B cell (primary cell): ENCODE data around the gene PCDHA8. TPM values are rescaled to one million over a fixed set of nuclear protein-coding genes. Genes with fewer than 3 reads are reported as not detected.

Experiments used
- ATAC-seq: fragments of 200-7000 bp; cut with Tn5 transposase; one replicate; pipeline ENCODE4 v1.10.0; 2021; ENCODE audit warnings: low read depth, mild to moderate bottlenecking, moderate number of reproducible peaks, moderate library complexity
- CTCF ChIA-PET: fragments of 350-600 bp; sonication (Branson Sonifier 250); formaldehyde crosslinking; loops from one replicate; lab custom pipeline; 2021; ENCODE audit warnings: antibody characterized with exemption, inconsistent platforms; lab: Charles Lee
- POLR2A ChIA-PET: fragments of 350-600 bp; sonication (Branson Sonifier 250); formaldehyde crosslinking; loops from one replicate; lab custom pipeline; 2021; ENCODE audit warnings: antibody characterized with exemption; lab: Charles Lee
- DNase-seq: peaks from one replicate; pipeline ENCODE4 v3.0.0; 2013
- H2AFZ ChIP-seq: 2 replicates; pipeline ENCODE4 v1.6.1; 2012; ENCODE audit warnings: mild to moderate bottlenecking, low read depth, low read length; ENCODE audit not compliant: insufficient read depth, poor library complexity, severe bottlenecking
- H3K27ac ChIP-seq, 2 donors: 1 replicate in 1 of 2; 2 replicates in 1 of 2; pipeline ENCODE4 v1.5.1; 2012 to 2013; ENCODE audit warnings: low read length in 2 of 2, mild to moderate bottlenecking in 2 of 2, moderate library complexity in 1 of 2
- H3K27me3 ChIP-seq, 4 experiments: fragments of 200-600 bp in 1 of 4; sonication (generic) in 1 of 4; replicated peaks in 1 of 4; 1 replicate in 2 of 4; 2 replicates in 2 of 4; pipeline versions ENCODE4 v1.6.1 to v1.7.0; 2013 to 2016; ENCODE audit warnings: low read length in 3 of 4, mild to moderate bottlenecking in 2 of 4, mixed read lengths in 1 of 4, moderate library complexity in 1 of 4; ENCODE audit not compliant: insufficient read depth in 4 of 4, control insufficient read depth in 3 of 4; ENCODE audit errors: control extremely low read depth in 1 of 4
- H3K36me3 ChIP-seq, 2 experiments: replicated peaks in 1 of 2; 1 replicate in 1 of 2; 2 replicates in 1 of 2; pipeline versions ENCODE4 v1.6.1 to v1.7.1; 2013; ENCODE audit warnings: low read length in 1 of 2; ENCODE audit not compliant: insufficient read depth in 2 of 2, control insufficient read depth in 1 of 2; ENCODE audit errors: control extremely low read depth in 1 of 2, extremely low read depth in 1 of 2
- H3K4me1 ChIP-seq, 2 donors: fragments of 200-600 bp in 1 of 2; sonication (generic) in 1 of 2; 1 replicate in 1 of 2; 2 replicates in 1 of 2; pipeline versions ENCODE4 v1.5.1 to v1.6.1; 2013 to 2017; ENCODE audit warnings: low read length in 2 of 2; ENCODE audit not compliant: control insufficient read depth in 2 of 2, insufficient read depth in 2 of 2
- H3K4me2 ChIP-seq: replicated peaks from 2 replicates; pipeline ENCODE3; 2012; ENCODE audit warnings: mild to moderate bottlenecking, low read depth, low read length; ENCODE audit not compliant: poor library complexity, severe bottlenecking
- H3K4me3 ChIP-seq, 5 experiments: fragments of 200-600 bp in 1 of 5; sonication (generic) in 1 of 5; 1 replicate in 3 of 5; 2 replicates in 2 of 5; pipeline versions ENCODE4 v1.5.1 to v1.7.0; 2011 to 2016; ENCODE audit warnings: low read length in 4 of 5, mild to moderate bottlenecking in 4 of 5, low read depth in 2 of 5, control low read depth in 1 of 5, moderate library complexity in 1 of 5; ENCODE audit not compliant: insufficient read depth in 1 of 5; ENCODE audit errors: control extremely low read depth in 1 of 5, extremely low read depth in 1 of 5
- H3K79me2 ChIP-seq: fragments of 200-600 bp; sonication (generic); one replicate; pipeline ENCODE4 v1.6.0; 2016; ENCODE audit warnings: low read length; ENCODE audit not compliant: control insufficient read depth, insufficient read depth
- H3K9ac ChIP-seq: fragments of 200-600 bp; sonication (generic); 2 replicates; pipeline ENCODE4 v1.6.1; 2017; ENCODE audit warnings: mild to moderate bottlenecking, low read length, moderate library complexity
- H3K9me3 ChIP-seq, 3 donors: one replicate each; pipeline versions ENCODE4 v1.6.1 to v1.7.1; 2013; ENCODE audit warnings: low read length in 2 of 3; ENCODE audit not compliant: control insufficient read depth in 2 of 3, insufficient read depth in 1 of 3; ENCODE audit errors: control extremely low read depth in 1 of 3
- H4K20me1 ChIP-seq: 2 replicates; pipeline ENCODE4 v1.6.0; 2012; ENCODE audit warnings: mild to moderate bottlenecking, low read length; ENCODE audit not compliant: insufficient read depth, control insufficient read depth, poor library complexity, severe bottlenecking
- H3K27ac Mint-ChIP-seq: one replicate; pipeline ENCODE4 v1.8.0; 2021; ENCODE audit warnings: mixed read lengths
- H3K27me3 Mint-ChIP-seq: one replicate; pipeline ENCODE4 v1.8.0; 2021; ENCODE audit warnings: mixed read lengths
- H3K4me1 Mint-ChIP-seq: one replicate; pipeline ENCODE4 v1.8.0; 2021; ENCODE audit warnings: mixed read lengths
- H3K4me3 Mint-ChIP-seq: one replicate; pipeline ENCODE4 v1.8.0; 2021; ENCODE audit warnings: mixed read lengths
- H3K9me3 Mint-ChIP-seq: one replicate; pipeline ENCODE4 v1.8.0; 2022; ENCODE audit warnings: mixed read lengths; ENCODE audit not compliant: insufficient read depth
- CTCF ChIP-seq: fragments of 200-600 bp; IDR thresholded peaks from one replicate; pipeline ENCODE4 v1.8.0; 2022; ENCODE audit warnings: antibody characterized with exemption, mild to moderate bottlenecking
- EZH2 ChIP-seq: IDR thresholded peaks from 2 replicates; pipeline ENCODE4 v1.6.1; 2012; ENCODE audit warnings: borderline replicate concordance, low read depth, mild to moderate bottlenecking, moderate library complexity, low read length; ENCODE audit not compliant: insufficient read depth, poor library complexity, severe bottlenecking
- WGBS: methylation state at CpG from one replicate; pipeline ENCODE4 v1.1.5; 2013; ENCODE audit warnings: missing lambda C conversion rate; ENCODE audit not compliant: insufficient coverage; 5-methylcytosine and 5-hydroxymethylcytosine counted together
- intact Hi-C: fragments of 100-400 bp; cut with micrococcal nuclease; formaldehyde crosslinking; loops from one replicate; pipeline ENCODE4 v1.10.0; 2022
- polyA plus RNA-seq: library from polyadenylated mRNA; depleted of rRNA; stranded (reverse); fragments of >200 nt; gene quantifications from 2 replicates; pipeline ENCODE4 v1.2.3, GENCODE V29; 2012
- total RNA-seq, 2 donors: library from RNA; stranded (reverse); fragments of 120-200 nt in 1 of 2; gene quantifications; 1 replicate in 1 of 2; 2 replicates in 1 of 2; pipeline versions ENCODE4 v1.2.3 to v1.2.4, GENCODE V29; 2013 to 2022

Gene PCDHA8
- total and polyA plus RNA-seq, 2 donors (not counting 1 experiment from before 2014, with no cell fraction given): not detected

DNA sequence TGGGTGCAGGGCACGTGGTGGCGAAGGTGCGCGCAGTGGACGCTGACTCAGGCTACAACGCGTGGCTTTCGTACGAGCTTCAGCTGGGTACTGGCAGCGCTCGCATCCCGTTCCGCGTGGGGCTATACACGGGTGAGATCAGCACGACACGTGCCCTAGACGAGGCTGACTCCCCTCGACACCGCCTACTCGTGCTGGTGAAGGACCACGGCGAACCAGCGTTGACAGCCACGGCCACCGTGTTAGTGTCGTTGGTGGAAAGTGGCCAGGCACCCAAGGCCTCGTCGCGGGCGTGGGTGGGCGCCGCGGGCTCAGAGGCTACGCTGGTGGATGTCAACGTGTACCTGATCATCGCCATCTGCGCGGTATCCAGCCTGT, 44.3 kb upstream of the PCDHA8 start:
- ChIA-PET POLR2A (no interaction called here), CTCF (no interaction called here)
- no peak overlapping the region for H3K27ac ChIP-seq
- no peak for ATAC-seq
- no peak overlapping the region for H3K9ac ChIP-seq
- H3K4me3 ChIP-seq: no peak overlapping the region
- no peaks in the 10 kb centered on the region for H3K36me3 ChIP-seq
- intact Hi-C loops: no loop called here
- no peaks in the 10 kb centered on the region for H3K79me2 ChIP-seq
- peaks cover 4 to 39% (median 36%) of the 10 kb centered on the region in 3 donors for H3K9me3 ChIP-seq
- H3K27me3 ChIP-seq: peaks cover 0 to 26% (median 14%) of the 10 kb centered on the region in 4 experiments
- H3K4me2 ChIP-seq: no peak overlapping the region
- DNase-seq: no peak
- H3K4me1 ChIP-seq: no peaks in the 10 kb centered on the region
- no peak for TF ChIP-seq EZH2
- TF ChIP-seq CTCF: no peak
- H3K9me3 Mint-ChIP-seq: peaks cover 9% of the 10 kb centered on the region
- peaks cover 17% of the 10 kb centered on the region for H3K27me3 Mint-ChIP-seq
- no peaks in the 10 kb centered on the region for H3K4me1 Mint-ChIP-seq
- 65% methylated on average over 39 of the region's 39 CpGs for WGBS
- no peaks in the 10 kb centered on the region for H4K20me1 ChIP-seq
- no peak overlapping the region for H3K27ac Mint-ChIP-seq
- no peak overlapping the region for H2AFZ ChIP-seq
- H3K4me3 Mint-ChIP-seq: no peak overlapping the region

DNA sequence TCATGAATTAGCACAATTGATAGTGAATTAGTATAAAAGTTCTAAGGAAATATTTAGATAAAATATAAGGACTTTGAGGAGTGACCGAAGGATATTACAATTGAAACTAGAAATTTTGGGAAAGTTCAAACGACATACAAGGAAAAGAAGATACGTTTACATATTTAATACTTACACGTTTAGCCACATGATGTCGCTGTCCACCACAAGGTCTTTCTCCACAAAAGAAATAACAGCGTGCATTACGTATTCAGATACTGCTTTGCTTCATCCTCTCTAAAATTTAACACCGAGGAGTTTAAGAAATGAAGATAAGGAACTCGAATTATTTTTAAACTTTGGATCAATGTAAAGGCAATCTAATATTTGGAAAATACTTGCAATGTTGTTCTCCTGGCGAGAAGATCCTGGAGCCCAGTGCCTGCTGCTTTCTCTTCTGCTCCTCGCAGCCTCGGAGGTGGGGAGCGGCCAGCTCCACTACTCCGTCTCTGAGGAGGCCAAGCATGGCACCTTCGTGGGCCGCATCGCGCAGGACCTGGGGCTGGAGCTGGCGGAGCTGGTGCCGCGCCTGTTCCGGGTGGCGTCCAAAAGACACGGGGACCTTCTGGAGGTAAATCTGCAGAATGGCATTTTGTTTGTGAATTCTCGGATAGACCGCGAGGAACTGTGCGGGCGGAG, 40.0 kb upstream of the PCDHA8 start, which contains the start of gene PCDHA3:
TSS of gene PCDHA3 (plus strand) at position 242 of the 678 bp plus-strand sequence.
- POLR2A ChIA-PET: no interaction called here
- H3K9ac ChIP-seq: no peak within 1 kb of the TSS
- no peak for TF ChIP-seq CTCF
- TF ChIP-seq EZH2: no peak
- H3K9me3 ChIP-seq: peaks cover 0 to 41% (median 30%) of the 10 kb centered on the region in 3 donors
- no peak within 1 kb of the TSS for H2AFZ ChIP-seq
- no peaks in the 10 kb centered on the region for H3K36me3 ChIP-seq
- DNase-seq: no peak
- H3K4me3 ChIP-seq: no peak within 1 kb of the TSS
- Mint-ChIP-seq H3K9me3 (peaks cover 8% of the 10 kb centered on the region), H3K4me1 (no peaks in the 10 kb centered on the region), H3K27ac (no peak within 1 kb of the TSS), H3K4me3 (no peak within 1 kb of the TSS), H3K27me3 (peaks cover 7% of the 10 kb centered on the region)
- ATAC-seq: no peak
- no peaks in the 10 kb centered on the region for H4K20me1 ChIP-seq
- CTCF ChIA-PET: no interaction called here
- H3K4me2 ChIP-seq: no peak within 1 kb of the TSS
- H3K79me2 ChIP-seq: no peaks in the 10 kb centered on the region
- WGBS: 38% methylated on average over 21 of the region's 29 CpGs
- peaks cover 0 to 12% (median 4%) of the 10 kb centered on the region in 4 experiments for H3K27me3 ChIP-seq
- intact Hi-C loops: no loop called here
- no peak within 1 kb of the TSS for H3K27ac ChIP-seq
- no peaks in the 10 kb centered on the region for H3K4me1 ChIP-seq
